Diencephalon (tissue), 1 donor: Measurements from ENCODE around the gene ABHD15. TPM values are rescaled to one million over a fixed set of nuclear protein-coding genes. Genes with fewer than 3 reads are reported as not detected.

Experiments
- total RNA-seq: library from RNA; depleted of rRNA; stranded (reverse); fragments of >200 nt; gene quantifications from one replicate; pipeline ENCODE4 v1.2.3, GENCODE V29; 2014

ABHD15 gene, protein sequence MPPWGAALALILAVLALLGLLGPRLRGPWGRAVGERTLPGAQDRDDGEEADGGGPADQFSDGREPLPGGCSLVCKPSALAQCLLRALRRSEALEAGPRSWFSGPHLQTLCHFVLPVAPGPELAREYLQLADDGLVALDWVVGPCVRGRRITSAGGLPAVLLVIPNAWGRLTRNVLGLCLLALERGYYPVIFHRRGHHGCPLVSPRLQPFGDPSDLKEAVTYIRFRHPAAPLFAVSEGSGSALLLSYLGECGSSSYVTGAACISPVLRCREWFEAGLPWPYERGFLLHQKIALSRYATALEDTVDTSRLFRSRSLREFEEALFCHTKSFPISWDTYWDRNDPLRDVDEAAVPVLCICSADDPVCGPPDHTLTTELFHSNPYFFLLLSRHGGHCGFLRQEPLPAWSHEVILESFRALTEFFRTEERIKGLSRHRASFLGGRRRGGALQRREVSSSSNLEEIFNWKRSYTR
- 1.2 TPM for total RNA-seq

DNA sequence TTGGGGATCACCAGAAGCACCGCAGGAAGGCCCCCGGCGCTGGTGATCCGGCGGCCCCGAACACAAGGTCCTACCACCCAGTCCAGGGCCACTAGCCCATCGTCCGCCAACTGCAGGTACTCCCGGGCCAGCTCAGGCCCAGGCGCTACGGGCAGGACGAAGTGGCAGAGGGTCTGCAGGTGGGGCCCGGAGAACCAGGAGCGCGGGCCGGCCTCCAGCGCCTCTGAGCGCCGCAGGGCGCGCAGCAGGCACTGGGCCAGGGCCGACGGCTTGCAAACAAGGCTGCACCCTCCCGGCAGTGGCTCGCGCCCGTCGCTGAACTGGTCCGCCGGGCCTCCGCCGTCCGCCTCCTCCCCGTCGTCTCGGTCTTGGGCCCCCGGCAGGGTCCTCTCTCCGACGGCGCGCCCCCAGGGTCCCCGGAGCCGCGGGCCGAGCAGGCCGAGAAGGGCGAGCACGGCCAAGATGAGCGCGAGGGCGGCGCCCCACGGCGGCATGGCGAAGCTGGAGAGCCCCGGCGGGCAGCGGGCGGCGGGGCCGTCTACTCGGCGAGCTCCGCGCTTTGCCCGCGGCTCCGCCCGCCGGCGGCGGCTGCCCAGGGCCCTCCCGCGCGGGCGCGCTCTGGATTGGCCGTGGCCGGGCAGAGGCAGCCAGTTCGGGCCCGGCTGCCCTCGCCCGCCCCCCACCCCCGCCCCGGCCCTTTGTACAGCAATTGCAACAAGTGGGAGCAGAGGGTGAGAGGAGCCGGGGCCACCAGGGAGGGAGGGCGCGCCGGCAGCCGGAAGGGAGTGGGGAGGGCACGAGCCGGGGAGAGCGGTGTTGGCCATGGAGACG is at the start of gene ABHD15:
TSS of gene ABHD15 (minus strand) at position 565 of the 831 bp plus-strand sequence. CDS start at position 494, 71 bp downstream.

DNA sequence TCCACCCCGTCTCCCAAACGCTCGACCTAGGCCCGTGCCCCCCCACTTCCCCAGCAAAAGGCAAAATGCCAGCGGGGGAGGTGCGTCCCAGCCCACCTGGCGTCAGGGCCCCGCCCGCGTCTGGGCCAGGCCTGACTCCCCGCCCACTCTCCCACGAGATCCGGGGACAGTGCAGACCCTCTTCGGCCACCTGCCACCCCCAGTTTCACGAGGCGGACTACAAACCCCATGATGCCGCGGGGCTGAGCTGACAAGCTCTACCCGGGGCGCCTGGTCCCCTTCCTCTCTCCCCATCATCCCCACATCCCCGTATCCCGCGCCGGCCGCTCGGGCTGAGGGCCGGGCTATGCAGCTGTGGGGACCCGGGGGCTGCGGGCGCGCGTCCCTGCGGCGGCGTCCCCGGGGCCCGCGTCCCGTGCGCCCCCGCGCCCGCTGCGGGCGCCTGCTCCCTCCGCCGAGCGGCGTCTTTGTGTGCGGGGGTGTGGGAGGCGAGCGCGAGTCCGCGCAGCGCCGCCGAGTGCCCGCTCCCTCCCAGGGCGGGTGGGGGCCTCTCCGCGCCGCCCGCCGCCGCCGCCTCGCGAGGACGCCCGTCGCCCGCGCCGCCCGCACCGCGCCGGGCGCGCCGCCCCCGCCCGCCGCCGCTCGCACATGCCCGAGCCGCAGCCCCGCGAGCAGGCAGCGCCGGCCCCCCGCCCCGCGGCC is 26.2 kb upstream of the ABHD15 start, which contains the start of gene ANKRD13B:
TSS of gene ANKRD13B (plus strand) at position 283 of the 702 bp plus-strand sequence. CDS start 490 bp downstream, outside the sequence.

DNA sequence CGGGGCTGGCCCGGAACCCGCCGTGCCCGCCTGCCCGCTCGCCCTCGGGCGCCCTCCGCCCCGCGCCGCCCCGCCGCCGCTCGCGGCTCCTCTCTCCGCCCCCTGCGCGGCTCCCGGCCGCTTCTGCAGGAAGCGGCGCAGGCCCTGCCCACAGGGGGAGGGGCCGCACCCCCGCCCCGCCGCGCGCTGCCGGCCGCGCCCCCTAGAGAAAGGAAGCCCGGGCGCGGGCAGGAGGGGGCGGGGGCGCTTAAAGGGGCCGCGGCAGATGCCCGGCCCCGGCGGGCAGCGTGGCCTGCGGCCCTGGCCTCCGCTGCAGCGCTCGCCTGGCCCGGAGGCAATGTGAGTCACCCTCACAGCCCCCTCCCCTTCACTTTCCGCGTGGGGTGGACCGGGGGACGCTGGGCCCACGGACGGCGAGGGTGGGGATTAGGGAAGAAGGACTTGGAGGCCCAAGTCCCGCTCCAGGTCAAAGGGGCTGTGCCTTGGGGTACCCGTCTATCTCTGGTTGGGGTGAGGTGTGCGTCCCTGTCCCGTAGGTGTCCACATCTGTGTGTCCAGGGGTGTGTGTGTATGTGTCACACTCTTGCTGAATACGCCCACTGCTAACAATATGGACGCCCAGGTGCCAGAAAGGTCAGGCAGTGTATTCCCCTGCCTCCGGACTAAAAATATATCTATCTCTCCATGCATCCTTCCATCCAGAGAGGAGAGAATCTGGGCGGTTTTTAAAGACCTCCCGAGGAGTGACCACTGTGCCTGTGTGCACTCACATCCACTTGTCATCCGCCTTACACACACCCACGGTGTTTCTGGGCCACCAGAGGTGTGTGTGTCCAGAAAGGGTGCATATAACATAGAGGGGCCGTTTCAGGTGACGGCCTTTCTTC is 22.9 kb upstream of the ABHD15 start, which contains the start of gene GIT1:
TSS of gene GIT1 (minus strand) at position 125 of the 887 bp plus-strand sequence. CDS start 270 bp downstream, outside the sequence.

DNA sequence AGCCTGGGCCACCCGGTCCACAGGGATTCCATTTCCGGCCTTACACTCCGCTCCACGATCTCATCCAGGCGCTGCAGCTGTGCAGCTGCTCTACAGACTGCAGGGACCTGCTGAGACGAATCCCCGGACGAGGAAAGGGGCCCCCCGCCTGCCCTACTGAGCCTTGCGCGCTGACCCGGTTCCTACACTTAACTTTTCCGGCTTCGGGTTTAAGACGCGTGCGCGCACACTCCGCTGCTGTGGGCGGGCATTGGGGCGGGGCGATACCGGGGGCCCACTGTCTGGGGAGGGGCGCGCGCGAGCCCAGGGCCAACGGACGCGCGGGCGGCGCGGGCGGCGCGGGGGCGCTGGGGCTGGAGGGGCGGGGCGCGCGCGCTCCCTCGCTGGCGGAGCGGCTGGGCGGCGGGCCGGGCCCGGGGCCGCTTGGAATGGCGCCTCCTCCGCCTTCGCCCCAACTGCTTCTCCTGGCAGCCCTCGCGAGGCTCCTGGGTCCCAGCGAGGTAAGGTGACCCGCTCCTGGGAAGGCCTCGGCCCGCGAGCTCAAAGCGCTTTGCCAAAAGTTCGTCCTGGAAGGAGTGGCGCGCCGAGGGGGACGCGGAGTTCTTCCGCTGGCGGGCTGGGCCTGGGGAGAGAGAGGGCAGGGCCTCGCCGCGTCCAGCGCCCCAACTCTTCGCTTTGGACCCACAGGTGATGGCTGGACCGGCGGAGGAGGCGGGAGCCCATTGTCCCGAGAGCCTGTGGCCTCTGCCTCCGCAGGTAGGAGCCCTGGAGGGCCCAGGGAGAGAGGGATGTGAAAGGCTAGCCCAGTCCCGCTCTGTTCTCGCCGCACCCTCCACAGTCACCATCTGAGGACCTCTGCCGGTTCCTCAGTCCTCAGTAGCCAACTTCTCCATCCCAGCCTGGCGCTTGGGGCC is 1.8 kb upstream of the ABHD15 start, which contains the start of gene TP53I13:
TSS of gene TP53I13 (plus strand) at position 371 of the 914 bp plus-strand sequence. CDS start at position 429, 58 bp downstream.

Other genes starting within 250 kb of the ABHD15 start
- 165 TPM for gene TAOK1, start 176.7 kb downstream of the ABHD15 start, total RNA-seq
- 7.6 TPM for gene TP53I13, start 1.7 kb upstream of the ABHD15 start, total RNA-seq
- gene GIT1, start 22.6 kb upstream of the ABHD15 start, total RNA-seq = 41.1 TPM
- gene ANKRD13B, start 26.1 kb upstream of the ABHD15 start, total RNA-seq = 26.1 TPM
- gene CORO6, start 55.9 kb upstream of the ABHD15 start, total RNA-seq = 5.1 TPM